HG02870 (cell line): ENCODE measurements around the gene TDRKH.

Experiments used
- ATAC-seq: cut with Tn5 transposase; IDR thresholded peaks from one replicate; pipeline ENCODE4 v1.9.1; 2021; ENCODE audit warnings: mild to moderate bottlenecking, moderate library complexity; ENCODE audit not compliant: unreplicated experiment

The TDRKH gene

GRCh38 chr1:151790071-151790939 lies at the start of gene TDRKH:
Gene TDRKH, minus strand, starts transcription at chr1:151790500. Its CDS starts 7,478 bp downstream, at chr1:151783022.
- peak; percentile 96 for ATAC-seq

- ATAC-seq, result peak; percentile 45
These were observed 49.4 kb upstream of the TDRKH start, which contains the start of gene C2CD4D for GRCh38 chr1:151839457-151840403. Gene C2CD4D, minus strand, starts transcription at chr1:151839820. Its CDS starts 831 bp downstream, at chr1:151838989.

GRCh38 chr1:151839082-151839412 lies 48.7 kb upstream of the TDRKH start:
- ATAC-seq, result no peak

GRCh38 chr1:151838222-151839081 lies 48.2 kb upstream of the TDRKH start:
- no peak for ATAC-seq

- ATAC-seq, result no peak
These were observed 47.6 kb upstream of the TDRKH start for GRCh38 chr1:151837884-151838221.

- no peak for ATAC-seq
These were observed 46.9 kb upstream of the TDRKH start for GRCh38 chr1:151837197-151837596.

GRCh38 chr1:151835596-151835995 lies 45.3 kb upstream of the TDRKH start:
- ATAC-seq, result no peak

- ATAC-seq, result no peak
These were observed 43.9 kb upstream of the TDRKH start for GRCh38 chr1:151834239-151834638.

GRCh38 chr1:151833172-151833900 lies 43.0 kb upstream of the TDRKH start:
- no peak for ATAC-seq

- no peak for ATAC-seq
These were observed 42.1 kb upstream of the TDRKH start for GRCh38 chr1:151832318-151832980.

- ATAC-seq, result no peak
These were observed 41.3 kb upstream of the TDRKH start, which contains the start of gene RORC for GRCh38 chr1:151831605-151832004. Gene RORC, minus strand, starts transcription at chr1:151831802. Its CDS starts 38 bp downstream, at chr1:151831764.

GRCh38 chr1:151831256-151831591 lies 40.9 kb upstream of the TDRKH start:
- no peak for ATAC-seq

GRCh38 chr1:151830055-151830454 lies 39.8 kb upstream of the TDRKH start:
- no peak for ATAC-seq

- ATAC-seq, result no peak
These were observed 39.2 kb upstream of the TDRKH start for GRCh38 chr1:151829352-151830046.

GRCh38 chr1:151828921-151829320 lies 38.6 kb upstream of the TDRKH start:
- ATAC-seq, result no peak

- no peak for ATAC-seq
These were observed 37.6 kb upstream of the TDRKH start for GRCh38 chr1:151827853-151828252.

GRCh38 chr1:151825751-151826660 lies 35.7 kb upstream of the TDRKH start:
- no peak for ATAC-seq

- no peak for ATAC-seq
These were observed 34.9 kb upstream of the TDRKH start for GRCh38 chr1:151825204-151825603.
